ENCODE measurements around the gene UNK. TPM values are rescaled to one million over a fixed set of nuclear protein-coding genes. Genes with fewer than 3 reads are reported as not detected.

Gene UNK
- total and polyA plus RNA-seq, 2 of the 13 experiments (the other 11 are each of a cell fraction or from before 2014, with no cell fraction given) = 31.6 to 33.0 TPM

DNA sequence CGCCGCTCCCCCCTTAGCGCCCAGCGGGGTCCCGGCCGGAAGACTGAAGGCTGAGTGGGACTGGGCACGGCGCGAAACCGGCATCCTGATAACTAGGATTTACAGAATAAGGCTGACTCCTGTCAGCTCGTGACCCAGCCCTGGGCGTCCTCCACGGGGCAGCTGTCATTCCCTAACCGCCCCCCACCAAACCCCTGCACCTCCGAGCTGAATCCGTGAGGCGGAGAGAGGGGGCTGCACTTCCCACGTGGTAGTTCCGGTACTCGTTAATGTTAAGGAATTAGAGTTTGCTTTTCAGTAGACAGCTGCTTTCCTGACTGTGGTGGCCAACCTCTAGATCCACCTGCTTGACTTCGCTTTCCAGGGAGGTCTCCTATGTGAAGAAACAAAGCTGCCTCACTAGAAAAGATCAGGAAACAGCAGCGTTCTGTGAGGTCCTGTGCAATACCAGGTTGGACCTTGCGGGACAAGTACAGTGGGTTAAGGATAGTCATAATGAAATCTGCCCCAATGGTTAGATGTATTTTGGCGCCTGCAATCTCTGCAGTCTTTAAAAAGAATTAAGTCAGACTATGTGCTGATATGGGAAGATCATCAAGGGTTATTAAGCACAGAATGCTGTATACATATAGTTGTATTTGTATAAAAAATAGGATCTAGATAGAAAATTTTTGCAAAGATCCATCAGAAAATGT, 71.6 kb downstream of the UNK start (continued):
- peak; percentile 80; the same call in 1 of the 2 replicates for TF ChIP-seq CTCF (CRISPR knock-in tag; IDR thresholded peaks at IDR 0.05)
- TF ChIP-seq ZNF503 (CRISPR knock-in tag; IDR thresholded peaks at IDR 0.05) = no peak
- TF ChIP-seq DPF2 (CRISPR knock-in tag; IDR thresholded peaks at IDR 0.05; ENCODE audit: borderline replicate concordance, low read depth) = no peak
- no peak; the same call in 1 of the 2 replicates for TF ChIP-seq KLF11 (CRISPR knock-in tag; IDR thresholded peaks at IDR 0.05)
- no peak; the same call in 1 of the 2 replicates for TF ChIP-seq ETV6 (CRISPR knock-in tag; conservative IDR thresholded peaks at IDR 0.05)
- TF ChIP-seq HOXD1 (CRISPR knock-in tag; IDR thresholded peaks at IDR 0.05) = 0 out of 2 replicates have a peak, but pooled peaks have one; percentile 16
- TF ChIP-seq NCOA1 (CRISPR knock-in tag; IDR thresholded peaks at IDR 0.05) = 0 out of 2 replicates have a peak, but pooled peaks have one; percentile 5
- TF ChIP-seq, protein P1, sequence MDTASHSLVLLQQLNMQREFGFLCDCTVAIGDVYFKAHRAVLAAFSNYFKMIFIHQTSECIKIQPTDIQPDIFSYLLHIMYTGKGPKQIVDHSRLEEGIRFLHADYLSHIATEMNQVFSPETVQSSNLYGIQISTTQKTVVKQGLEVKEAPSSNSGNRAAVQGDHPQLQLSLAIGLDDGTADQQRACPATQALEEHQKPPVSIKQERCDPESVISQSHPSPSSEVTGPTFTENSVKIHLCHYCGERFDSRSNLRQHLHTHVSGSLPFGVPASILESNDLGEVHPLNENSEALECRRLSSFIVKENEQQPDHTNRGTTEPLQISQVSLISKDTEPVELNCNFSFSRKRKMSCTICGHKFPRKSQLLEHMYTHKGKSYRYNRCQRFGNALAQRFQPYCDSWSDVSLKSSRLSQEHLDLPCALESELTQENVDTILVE (CRISPR knock-in tag; IDR thresholded peaks at IDR 0.05) = no peak
- TF ChIP-seq ZNF841 (CRISPR knock-in tag; IDR thresholded peaks at IDR 0.05; ENCODE audit: borderline replicate concordance) = no peak
- TF ChIP-seq TBL1XR1 (IDR thresholded peaks at IDR 0.05; ENCODE audit: borderline replicate concordance, low read length, partially characterized antibody) = no peak
- TF ChIP-seq HOXA7 (CRISPR knock-in tag; IDR thresholded peaks at IDR 0.05) = no peak
- no peak for TF ChIP-seq FIP1L1 (IDR thresholded peaks at IDR 0.05; ENCODE audit: borderline replicate concordance, insufficient read depth, low read depth, low read length)
- no peak for TF ChIP-seq ZBTB4 (CRISPR knock-in tag; IDR thresholded peaks at IDR 0.05; ENCODE audit: borderline replicate concordance)
- TF ChIP-seq SOX13 (IDR thresholded peaks at IDR 0.05) = no peak
- no peak for TF ChIP-seq SOX13 (CRISPR knock-in tag; conservative IDR thresholded peaks at IDR 0.05 in 1 of 2, IDR thresholded peaks at IDR 0.05 in 1 of 2)
- peak; percentile 19; the same call in 1 of the 2 replicates for TF ChIP-seq ZNF766 (CRISPR knock-in tag; IDR thresholded peaks at IDR 0.05; ENCODE audit: borderline replicate concordance)
- TF ChIP-seq, protein P2, sequence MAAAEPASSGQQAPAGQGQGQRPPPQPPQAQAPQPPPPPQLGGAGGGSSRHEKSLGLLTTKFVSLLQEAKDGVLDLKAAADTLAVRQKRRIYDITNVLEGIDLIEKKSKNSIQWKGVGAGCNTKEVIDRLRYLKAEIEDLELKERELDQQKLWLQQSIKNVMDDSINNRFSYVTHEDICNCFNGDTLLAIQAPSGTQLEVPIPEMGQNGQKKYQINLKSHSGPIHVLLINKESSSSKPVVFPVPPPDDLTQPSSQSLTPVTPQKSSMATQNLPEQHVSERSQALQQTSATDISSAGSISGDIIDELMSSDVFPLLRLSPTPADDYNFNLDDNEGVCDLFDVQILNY (CRISPR knock-in tag; conservative IDR thresholded peaks at IDR 0.05) = no peak

Data from HepG2 (cell line).